Ascending aorta (tissue), 2 donors: ENCODE results near the gene PIGC. TPM values are rescaled to one million over a fixed set of nuclear protein-coding genes. Genes with fewer than 3 reads are reported as not detected.
"Not testable (repeated sequence)": the region's sequence is repeated elsewhere in the genome, so short reads cannot be mapped to it uniquely, and the experiment has no call there.

Source experiments
- DNase-seq, 2 donors: peaks; one replicate each; pipeline ENCODE4 v3.0.0-alpha.2; 2019; ENCODE audit warnings: low spot score in 2 of 2
- H3K27ac ChIP-seq, 2 donors: fragments of 200-600 bp; sonication (generic); one replicate each; pipeline ENCODE4 v1.5.1; 2016 to 2017; ENCODE audit warnings: mild to moderate bottlenecking in 1 of 2
- H3K27me3 ChIP-seq: fragments of 200-600 bp; sonication (generic); one replicate; pipeline ENCODE4 v1.5.1; 2017
- H3K36me3 ChIP-seq, 2 donors: fragments of 200-600 bp; sonication (generic); one replicate each; pipeline ENCODE4 v1.5.1; 2016
- H3K4me1 ChIP-seq, 2 donors: fragments of 200-600 bp; sonication (generic); one replicate each; pipeline ENCODE4 v1.5.1; 2016 to 2017; ENCODE audit warnings: mild to moderate bottlenecking in 1 of 2
- H3K4me3 ChIP-seq, 2 donors: fragments of 200-600 bp; sonication (generic); one replicate each; pipeline ENCODE4 v1.5.1; 2016 to 2017; ENCODE audit warnings: mild to moderate bottlenecking in 1 of 2
- H3K9me3 ChIP-seq, 2 donors: fragments of 200-600 bp; sonication (generic); one replicate each; pipeline ENCODE4 v1.5.1; 2016
- intact Hi-C: fragments of 100-400 bp; cut with DNase I; formaldehyde crosslinking; loops from one replicate; pipeline ENCODE4 v1.15.1; 2023
- total RNA-seq: library from RNA; depleted of rRNA; stranded (reverse); fragments of >200 nt; gene quantifications from one replicate; pipeline ENCODE4 v1.1.0, GENCODE V29; 2016
- TF ChIP-seq, protein P1 (sequence below), 3 experiments: fragments of 200-600 bp in 2 of 3; fragments of 450-650 bp in 1 of 3; sonication (generic) in 2 of 3; IDR thresholded peaks; one replicate each; pipeline ENCODE4 v1.5.1; 2016 to 2019; ENCODE audit warnings: antibody characterized with exemption in 3 of 3, mild to moderate bottlenecking in 1 of 3, moderate library complexity in 1 of 3

The PIGC gene
- total RNA-seq, 1 donor from 2014 or later, result 20.0 TPM

DNA sequence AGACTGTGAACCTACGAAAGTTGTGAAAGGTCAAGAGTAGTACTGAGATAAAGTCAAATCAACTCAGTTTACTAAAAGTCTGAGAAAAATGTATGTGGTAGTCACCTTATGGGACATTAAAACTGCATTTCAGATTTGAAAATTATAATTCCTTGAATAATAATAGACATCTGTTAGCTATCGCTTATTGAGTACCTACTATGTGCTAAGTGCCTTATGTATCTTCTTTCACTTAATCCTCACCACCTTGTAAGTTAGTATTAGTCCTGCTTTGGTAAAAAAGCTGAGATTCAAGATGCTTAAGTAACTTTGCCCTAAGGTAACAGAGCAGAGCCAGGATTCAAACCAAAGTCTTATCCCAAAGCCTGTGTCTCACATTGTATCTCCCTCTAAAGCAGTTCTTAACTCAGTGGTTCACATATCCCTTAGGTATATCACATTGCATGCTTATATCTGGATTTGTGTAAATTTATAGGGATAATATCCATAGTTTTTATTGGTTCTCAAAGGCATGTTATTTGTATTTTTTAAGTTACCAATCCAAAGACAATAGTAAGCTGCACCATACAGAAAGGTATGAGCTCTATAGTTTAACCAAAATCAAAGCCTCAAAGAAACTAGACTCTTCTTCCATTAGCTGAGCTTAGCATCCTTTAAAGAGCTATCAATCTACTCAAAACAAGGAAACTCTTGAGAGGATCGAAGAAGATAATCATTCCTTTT lies 865 bp downstream of the PIGC start:
- H3K4me3 ChIP-seq, result peak overlapping the region; percentile 84 to 98
- DNase-seq, result no peak
- intact Hi-C loops, result loop anchor here (5.0 kb wide), 4 partner anchors 89 to 641 kb away; partner anchors contain the start of genes DNM3 and SUCO
- no peaks in the 10 kb centered on the region for H3K27me3 ChIP-seq
- H3K4me1 ChIP-seq, result peaks cover 0 to 10% of the 10 kb centered on the region in 2 donors
- TF ChIP-seq, protein P1, sequence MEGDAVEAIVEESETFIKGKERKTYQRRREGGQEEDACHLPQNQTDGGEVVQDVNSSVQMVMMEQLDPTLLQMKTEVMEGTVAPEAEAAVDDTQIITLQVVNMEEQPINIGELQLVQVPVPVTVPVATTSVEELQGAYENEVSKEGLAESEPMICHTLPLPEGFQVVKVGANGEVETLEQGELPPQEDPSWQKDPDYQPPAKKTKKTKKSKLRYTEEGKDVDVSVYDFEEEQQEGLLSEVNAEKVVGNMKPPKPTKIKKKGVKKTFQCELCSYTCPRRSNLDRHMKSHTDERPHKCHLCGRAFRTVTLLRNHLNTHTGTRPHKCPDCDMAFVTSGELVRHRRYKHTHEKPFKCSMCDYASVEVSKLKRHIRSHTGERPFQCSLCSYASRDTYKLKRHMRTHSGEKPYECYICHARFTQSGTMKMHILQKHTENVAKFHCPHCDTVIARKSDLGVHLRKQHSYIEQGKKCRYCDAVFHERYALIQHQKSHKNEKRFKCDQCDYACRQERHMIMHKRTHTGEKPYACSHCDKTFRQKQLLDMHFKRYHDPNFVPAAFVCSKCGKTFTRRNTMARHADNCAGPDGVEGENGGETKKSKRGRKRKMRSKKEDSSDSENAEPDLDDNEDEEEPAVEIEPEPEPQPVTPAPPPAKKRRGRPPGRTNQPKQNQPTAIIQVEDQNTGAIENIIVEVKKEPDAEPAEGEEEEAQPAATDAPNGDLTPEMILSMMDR (IDR thresholded peaks at IDR 0.05), result no peak
- H3K9me3 ChIP-seq, result peaks cover 0 to under 1% of the 10 kb centered on the region in 2 donors
- H3K36me3 ChIP-seq, result no peaks in the 10 kb centered on the region
- H3K27ac ChIP-seq, result peak overlapping the region in 1 of 2 donors; percentile 76

DNA sequence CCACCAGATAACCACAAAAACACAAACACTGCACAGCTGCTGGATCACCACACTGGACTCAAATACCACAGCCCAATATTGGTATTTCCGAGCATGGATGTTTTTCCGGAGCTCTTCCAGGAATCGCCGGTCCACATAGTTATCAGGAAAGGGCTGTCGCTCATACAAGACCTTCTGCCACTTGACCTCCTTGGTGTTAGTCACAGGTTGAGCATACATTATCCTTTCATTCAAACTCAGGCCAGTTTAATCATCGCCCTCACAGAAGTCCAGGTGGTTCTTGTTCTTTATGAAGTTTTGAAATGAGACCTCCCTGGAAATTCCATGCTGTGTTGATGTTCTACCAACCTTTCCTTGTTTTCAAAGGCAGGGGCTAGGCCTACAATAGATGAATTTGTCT lies 1.5 kb downstream of the PIGC start:
- H3K27ac ChIP-seq, result no peak overlapping the region
- H3K4me1 ChIP-seq, result peaks cover 0 to 10% of the 10 kb centered on the region in 2 donors
- intact Hi-C loops, result loop anchor here (5.0 kb wide), 4 partner anchors 90 to 640 kb away; partner anchors contain the start of genes DNM3 and SUCO
- no peaks in the 10 kb centered on the region for H3K36me3 ChIP-seq
- H3K9me3 ChIP-seq, result peaks cover 0 to 5% of the 10 kb centered on the region in 2 donors
- H3K27me3 ChIP-seq, result no peaks in the 10 kb centered on the region
- H3K4me3 ChIP-seq, result peak overlapping the region in 1 of 2 donors; percentile 98
- TF ChIP-seq, protein P1 (IDR thresholded peaks at IDR 0.05), result no peak
- no peak for DNase-seq

DNA sequence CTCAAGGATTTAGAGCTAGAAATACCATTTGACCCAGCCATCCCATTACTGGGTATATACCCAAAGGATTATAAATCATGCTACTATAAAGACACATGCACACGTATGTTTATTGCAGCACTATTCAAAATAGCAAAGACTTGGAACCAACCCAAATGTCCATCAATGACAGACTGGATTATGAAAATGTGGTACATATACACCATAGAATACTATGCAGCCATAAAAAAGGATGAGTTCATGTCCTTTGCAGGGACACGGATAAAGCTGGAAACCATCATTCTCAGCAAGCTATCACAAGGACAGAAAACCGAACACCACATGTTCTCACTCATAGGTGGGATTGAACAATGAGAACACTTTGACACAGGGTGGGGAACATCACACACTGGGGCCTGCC lies 6.7 kb downstream of the PIGC start:
- DNase-seq, H3K27ac ChIP-seq, H3K4me1 ChIP-seq, H3K27me3 ChIP-seq, intact Hi-C loops, H3K4me3 ChIP-seq, H3K36me3 ChIP-seq: not testable (repeated sequence)
- peaks cover 0 to 12% of the 10 kb centered on the region in 2 donors for H3K9me3 ChIP-seq

DNA sequence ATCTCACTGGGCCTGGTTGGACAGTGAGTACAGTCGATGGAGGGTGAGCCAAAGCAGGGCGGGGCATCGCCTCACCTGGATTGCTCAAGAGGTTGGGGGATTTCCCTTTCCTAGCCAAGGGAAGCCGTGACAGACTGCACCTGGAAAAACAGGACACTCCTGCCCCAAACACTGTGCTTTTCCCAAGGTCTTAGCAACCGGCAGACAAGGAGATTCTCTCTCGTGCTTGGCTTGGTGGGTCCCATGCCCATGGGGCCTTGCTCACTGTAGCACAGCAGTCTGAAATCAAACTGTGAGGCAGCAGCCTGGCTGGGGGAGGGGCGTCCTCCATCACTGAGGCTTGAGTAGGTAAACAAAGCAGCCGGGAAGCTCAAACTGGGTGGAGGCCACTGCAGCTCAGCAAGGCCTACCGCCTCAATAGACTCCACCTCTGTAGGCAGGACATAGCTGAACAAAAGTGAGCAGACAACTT lies 12.1 kb downstream of the PIGC start:
- H3K9me3 ChIP-seq, result peaks cover 0 to 2% of the 10 kb centered on the region in 2 donors
- H3K4me3 ChIP-seq, result no peak overlapping the region
- intact Hi-C loops, result no loop called here
- H3K27ac ChIP-seq, result no peak overlapping the region
- no peaks in the 10 kb centered on the region for H3K4me1 ChIP-seq
- no peaks in the 10 kb centered on the region for H3K27me3 ChIP-seq
- no peaks in the 10 kb centered on the region for H3K36me3 ChIP-seq
- TF ChIP-seq, protein P1 (IDR thresholded peaks at IDR 0.05), result no peak
- no peak for DNase-seq

DNA sequence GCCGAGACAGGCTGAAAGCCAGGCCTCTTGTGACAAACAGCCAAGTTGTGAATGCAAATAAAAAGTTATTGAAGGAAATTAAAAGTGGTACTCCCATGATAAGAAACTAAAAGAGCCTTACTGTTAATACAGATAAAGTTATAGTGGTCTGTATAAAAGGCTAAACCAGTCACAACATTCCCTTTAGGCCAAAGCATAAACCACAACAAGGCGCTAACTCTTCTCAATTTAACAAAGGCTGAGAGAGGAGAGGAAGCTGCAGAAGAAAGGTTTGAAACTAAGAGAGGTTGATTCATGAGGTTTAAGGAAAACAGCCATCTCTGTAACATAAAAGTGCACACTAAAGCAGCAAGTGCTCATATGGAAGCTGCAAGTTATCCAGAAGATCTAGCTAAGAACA lies 12.7 kb downstream of the PIGC start:
- Histone ChIP-seq H3K4me3 (no peak overlapping the region), H3K27me3 (no peaks in the 10 kb centered on the region), H3K36me3 (no peaks in the 10 kb centered on the region), H3K4me1 (no peaks in the 10 kb centered on the region), H3K9me3 (peaks cover 0 to 1% of the 10 kb centered on the region in 2 donors), H3K27ac (no peak overlapping the region)
- DNase-seq, result no peak
- intact Hi-C loops, result no loop called here
- TF ChIP-seq, protein P1 (IDR thresholded peaks at IDR 0.05), result no peak

DNA sequence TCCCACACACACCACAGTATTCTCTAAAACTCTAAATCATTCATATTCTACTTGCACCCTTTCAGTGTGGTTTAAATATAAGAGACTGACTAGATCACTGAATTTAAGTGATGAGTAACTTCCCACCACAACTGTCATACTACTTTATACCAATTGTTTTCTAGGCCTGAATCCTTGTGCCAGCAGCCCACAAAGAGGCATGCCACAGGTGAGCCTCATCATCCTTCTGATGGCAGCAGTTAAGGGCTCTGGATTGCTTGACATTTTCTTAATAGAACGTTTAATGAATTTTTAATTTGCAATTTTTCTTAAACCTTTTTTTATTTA lies 13.8 kb downstream of the PIGC start:
- H3K4me1 ChIP-seq, result no peaks in the 10 kb centered on the region
- H3K27me3 ChIP-seq, result no peaks in the 10 kb centered on the region
- no peaks in the 10 kb centered on the region for H3K9me3 ChIP-seq
- intact Hi-C loops, result no loop called here
- no peak overlapping the region for H3K4me3 ChIP-seq
- H3K36me3 ChIP-seq, result no peaks in the 10 kb centered on the region
- no peak overlapping the region for H3K27ac ChIP-seq
- TF ChIP-seq, protein P1 (IDR thresholded peaks at IDR 0.05), result no peak
- no peak for DNase-seq
